NCI-H1092 (cell line): ENCODE data around the gene POR.

Experiments used
- DNase-seq: peaks from one replicate; lab custom pipeline; 2025; lab: John Stamatoyannopoulos, UW

POR gene

GRCh38 chr7:75979759-75980429 lies 64.9 kb downstream of the POR start:
- DNase-seq = no peak

DNA sequence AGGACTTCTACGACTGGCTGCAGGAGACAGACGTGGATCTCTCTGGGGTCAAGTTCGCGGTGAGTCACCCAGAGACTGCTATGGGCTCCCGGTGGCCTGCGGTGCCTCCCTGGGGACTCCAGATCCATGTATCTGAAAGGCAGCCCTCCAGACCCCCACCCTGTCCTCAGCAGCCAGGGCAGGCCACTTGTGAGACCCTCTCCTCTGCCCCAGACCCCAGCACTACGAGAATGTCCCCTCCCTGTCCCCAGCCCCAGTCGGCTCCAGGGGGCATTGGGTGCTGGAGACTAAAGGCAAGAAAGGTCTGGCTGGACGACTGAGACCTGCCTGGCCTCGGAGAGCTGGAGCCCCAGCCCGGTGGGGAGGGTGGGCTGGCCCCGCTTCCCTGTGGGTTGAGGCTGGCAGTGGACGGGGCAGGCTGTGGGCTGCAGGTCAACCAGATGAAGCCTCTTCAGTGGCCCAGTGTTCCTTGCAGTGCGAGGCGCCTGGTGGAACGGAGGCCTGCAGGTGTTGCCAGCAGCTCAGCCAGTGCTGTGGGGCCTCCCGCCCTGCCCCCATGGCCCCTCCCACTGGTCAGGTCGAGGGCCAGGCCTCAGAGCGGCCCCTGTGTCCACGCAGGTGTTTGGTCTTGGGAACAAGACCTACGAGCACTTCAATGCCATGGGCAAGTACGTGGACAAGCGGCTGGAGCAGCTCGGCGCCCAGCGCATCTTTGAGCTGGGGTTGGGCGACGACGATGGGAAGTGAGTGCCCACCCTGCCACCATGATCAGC lies 65.7 kb downstream of the POR start:
- DNase-seq = no peak

GRCh38 chr7:75981203-75981452 lies 66.2 kb downstream of the POR start:
- no peak for DNase-seq

GRCh38 chr7:75981453-75982305 lies 66.7 kb downstream of the POR start:
- DNase-seq = no peak

- DNase-seq = no peak
These were observed 67.5 kb downstream of the POR start for GRCh38 chr7:75982306-75983064.

GRCh38 chr7:75983471-75984129 lies 68.6 kb downstream of the POR start:
- no peak for DNase-seq

DNA sequence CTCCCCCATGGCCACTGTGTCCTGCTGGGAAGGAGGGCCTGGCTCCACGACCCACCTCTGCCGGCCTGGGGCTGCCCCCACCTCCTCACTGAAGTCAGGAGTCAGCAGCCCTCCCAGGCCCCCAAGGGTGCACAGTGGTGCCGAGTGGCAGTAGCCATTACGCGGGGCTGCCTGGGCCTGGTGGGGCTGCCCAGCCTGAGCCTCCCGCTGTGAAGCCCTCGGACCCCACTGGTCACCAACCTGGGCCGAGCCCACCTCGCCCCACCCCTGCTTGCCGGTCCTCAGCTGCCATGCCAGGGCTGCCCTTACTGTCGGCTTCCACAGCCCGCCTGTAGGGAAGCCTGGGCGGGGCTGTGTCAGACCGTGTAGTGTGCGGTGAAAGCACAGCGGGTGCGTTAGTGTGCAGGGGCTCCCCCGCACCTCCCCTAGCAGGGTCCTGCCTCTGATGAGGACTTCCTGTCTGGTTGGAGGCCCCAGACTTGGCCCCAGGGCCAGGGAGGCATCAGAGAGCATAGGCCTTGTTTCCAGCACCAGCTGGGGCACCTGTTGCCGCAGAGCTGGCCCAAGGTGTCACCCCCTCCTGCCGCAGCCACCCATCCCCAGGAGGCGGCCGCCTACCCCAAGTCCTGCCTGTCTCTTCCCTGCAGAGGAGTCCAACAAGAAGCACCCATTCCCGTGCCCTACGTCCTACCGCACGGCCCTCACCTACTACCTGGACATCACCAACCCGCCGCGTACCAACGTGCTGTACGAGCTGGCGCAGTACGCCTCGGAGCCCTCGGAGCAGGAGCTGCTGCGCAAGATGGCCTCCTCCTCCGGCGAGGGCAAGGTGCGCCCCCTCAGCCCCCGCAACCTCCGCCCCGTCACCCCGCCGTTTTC lies 69.4 kb downstream of the POR start:
- DNase-seq = no peak

DNA sequence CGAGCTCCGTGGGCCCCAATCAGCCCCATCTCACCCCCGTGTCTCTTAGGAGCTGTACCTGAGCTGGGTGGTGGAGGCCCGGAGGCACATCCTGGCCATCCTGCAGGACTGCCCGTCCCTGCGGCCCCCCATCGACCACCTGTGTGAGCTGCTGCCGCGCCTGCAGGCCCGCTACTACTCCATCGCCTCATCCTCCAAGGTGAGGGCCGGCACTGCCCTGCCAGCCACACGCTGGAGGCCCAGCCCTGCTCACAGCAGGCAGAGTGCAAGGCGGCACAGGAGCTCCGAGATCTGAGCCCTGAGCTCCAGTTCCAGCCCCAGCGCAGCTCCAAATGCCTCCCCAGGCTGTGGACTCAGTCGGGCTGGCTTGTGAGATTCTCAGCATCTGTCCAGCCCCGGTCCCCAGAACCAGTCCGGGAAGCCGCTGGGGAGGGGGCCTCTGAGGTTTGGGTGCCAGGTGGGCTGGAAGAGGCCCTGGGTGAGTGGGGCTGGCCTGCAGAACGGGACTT lies 70.1 kb downstream of the POR start:
- DNase-seq = no peak

DNA sequence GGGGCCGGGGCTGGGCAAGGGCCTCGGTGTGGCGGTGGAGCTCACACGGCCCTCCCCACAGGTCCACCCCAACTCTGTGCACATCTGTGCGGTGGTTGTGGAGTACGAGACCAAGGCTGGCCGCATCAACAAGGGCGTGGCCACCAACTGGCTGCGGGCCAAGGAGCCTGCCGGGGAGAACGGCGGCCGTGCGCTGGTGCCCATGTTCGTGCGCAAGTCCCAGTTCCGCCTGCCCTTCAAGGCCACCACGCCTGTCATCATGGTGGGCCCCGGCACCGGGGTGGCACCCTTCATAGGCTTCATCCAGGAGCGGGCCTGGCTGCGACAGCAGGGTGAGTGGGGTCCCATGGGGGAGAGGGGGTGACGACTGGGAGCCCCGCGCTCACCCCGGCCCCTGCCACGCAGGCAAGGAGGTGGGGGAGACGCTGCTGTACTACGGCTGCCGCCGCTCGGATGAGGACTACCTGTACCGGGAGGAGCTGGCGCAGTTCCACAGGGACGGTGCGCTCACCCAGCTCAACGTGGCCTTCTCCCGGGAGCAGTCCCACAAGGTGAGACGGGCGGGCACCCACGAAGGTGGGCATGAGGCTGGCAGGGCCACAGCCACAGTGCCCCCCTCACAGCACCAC lies 70.7 kb downstream of the POR start:
- no peak for DNase-seq

- DNase-seq = no peak
These were observed 71.3 kb downstream of the POR start for GRCh38 chr7:75986147-75986781.

DNA sequence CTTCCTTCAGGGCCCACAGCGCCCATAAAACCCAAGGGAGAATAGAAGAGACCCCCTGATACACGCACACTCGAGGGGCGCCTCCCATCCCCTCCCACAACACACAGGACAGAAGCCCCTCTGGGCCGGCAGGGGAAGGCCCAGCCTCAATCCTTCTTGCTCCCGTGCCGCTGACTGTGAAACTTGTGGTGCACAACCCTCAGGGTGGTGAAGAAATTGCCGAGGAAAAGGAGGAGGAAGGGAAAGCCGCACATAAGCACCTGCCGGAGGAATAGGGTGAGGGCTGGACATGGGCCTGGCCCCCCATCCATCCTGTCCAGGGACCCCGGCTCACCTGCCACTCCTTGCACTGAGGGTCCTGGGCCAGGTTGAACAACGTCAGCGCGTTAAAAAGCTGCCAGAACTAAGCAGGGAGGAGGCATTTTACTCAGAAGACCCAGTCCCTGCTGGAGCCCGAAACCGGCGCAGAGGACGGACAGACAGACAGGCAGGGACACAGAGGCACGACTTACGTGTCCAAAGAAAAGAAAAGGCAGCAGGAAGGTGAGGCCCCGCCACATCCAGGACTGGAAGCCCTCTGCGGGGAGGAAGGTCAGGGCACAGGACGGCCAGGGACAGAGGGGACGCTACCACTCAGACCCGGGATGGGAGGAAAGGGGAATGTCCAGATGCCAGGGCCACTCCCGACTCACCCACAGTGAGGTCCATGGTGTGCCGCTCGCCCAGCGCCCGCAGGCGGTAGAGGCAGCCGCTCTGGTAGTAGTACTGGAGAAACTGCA lies 72.3 kb downstream of the POR start:
- no peak for DNase-seq

DNA sequence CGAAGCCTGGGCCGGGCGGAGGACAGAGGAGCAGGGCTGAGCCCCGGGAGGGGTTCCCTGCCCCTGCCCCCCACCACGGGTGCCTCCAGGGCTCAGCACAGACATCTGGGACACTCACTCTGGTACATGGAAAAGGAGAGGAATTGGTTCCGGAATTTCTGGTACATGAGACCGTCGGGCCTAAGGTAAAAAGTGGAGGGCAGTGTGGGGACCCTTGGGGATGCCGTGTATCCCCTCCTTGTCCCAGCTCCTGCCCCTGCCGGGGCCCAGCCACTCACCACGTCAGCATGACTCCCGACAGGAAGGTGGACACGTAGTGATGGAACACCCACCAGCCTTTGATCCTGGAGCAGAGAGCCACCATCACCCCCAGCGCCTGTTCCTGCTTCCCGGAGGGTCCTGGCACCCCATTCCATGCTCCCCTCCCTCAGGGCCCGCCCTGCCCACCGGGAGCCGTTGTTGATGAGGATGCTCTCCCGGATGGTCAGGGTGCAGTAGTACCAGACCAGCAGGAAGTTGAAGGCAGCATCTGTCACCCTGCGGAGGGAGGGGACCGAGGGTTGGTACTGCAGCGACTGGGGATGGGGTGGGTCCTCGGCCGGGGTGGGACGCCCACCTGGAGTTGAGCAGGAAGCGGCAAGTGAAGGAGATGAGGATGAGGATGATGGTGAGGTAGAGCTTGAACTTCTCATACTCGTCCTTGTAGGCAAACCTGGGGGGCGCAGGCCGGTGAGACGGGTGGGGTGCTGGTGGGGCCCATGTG lies 73.0 kb downstream of the POR start:
- DNase-seq = no peak

DNA sequence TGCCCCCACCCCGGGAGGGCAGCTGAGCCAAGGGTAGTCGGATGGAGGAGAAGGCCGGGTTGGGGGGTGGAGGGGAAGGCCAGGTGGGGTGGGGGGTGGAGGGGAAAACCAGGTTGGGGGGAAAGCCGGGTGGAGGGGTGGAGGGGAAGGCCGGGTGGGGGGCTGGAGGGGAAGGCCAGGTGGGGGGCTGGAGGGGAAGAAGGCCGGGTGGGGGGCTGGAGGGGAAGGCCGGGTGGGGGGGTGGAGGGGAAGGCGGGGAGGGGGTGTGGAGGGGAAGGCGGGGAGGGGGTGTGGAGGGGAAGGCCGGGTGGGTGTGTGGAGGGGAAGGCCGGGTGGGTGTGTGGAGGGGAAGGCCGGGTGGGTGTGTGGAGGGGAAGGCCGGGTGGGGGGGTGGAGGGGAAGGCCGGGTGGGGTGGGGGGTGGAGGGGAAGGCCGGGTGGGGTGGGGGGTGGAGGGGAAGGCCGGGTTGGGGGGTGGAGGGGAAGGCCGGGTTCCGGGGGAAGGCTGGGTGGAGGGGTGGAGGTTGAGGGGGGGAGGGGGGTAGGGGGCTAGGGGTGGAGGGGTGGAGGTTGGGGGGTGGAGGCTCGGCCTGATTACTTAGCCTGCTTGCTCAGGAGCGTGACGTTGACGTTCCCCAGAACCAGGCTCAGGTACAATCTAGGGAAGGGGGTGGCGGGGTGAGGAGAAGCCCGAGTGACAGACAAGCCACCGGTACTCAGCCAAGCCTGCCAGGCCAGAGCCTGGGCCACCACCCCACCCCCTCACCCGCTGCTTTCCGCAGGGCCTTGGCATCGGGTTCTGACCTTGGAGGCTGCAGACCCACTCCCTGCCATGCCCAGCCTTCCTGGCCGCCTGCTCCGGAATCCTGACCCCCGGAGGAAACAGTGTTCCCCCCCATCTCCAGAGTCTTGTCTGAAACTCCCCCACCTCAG lies 73.9 kb downstream of the POR start:
- no peak for DNase-seq

DNA sequence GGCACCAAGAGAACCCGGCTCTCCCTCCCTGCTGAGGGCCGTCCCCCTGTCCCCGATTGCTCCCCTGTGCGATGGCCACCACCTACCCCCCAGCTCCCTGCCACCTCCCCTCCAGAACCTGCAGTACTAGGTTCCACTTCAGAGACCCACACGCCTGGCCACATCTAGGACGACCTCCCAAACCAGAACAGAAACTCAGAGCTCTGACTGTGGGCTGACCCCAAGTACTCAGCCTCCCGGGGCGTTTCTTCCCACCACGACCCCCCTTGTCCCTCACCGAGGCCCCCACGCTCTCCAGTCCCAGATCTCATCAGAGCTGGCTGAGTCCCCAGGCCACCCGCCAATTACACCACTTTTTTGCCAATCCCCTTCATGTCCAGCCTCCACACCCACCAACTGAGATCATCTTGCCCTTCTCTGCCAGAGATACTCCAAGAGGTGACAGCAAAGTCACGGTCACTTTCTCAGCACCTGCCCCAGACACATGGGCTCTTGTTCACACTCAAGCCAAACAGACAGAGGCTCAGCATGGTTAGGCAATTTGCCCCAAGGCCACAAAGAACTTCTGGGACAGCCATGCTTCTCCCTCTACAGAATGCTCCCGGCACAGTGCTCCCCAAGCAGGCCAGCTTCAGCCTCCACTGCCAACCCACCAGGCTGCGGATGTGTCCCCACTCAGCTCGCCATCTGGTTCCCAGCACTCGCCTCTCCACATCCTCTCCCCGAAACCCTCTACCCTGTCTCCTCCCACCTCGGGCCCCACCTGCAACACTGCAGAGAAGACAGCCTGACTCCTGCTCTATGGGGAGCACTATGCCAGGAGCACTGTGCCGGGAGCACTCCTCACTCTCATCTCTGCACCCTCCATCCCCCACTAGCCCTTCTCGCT lies 74.8 kb downstream of the POR start:
- no peak for DNase-seq

GRCh38 chr7:75991531-75992082 lies 76.7 kb downstream of the POR start:
- DNase-seq = no peak
